Gastrocnemius medialis (tissue), 4 donors: ENCODE results near the gene COL5A2.

Experiments used
- POLR2A ChIP-seq, 2 donors: fragments of 450-650 bp; IDR thresholded peaks; one replicate each; pipeline ENCODE4 v1.6.1; 2017; ENCODE audit warnings: antibody characterized with exemption in 2 of 2, mild to moderate bottlenecking in 2 of 2, moderate library complexity in 2 of 2
- TF ChIP-seq, protein P1 (sequence below), 5 experiments: fragments of 450-650 bp in 3 of 5; fragments of 200-600 bp in 2 of 5; sonication (generic) in 2 of 5; IDR thresholded peaks in 4 of 5; conservative IDR thresholded peaks in 1 of 5; 1 replicate in 4 of 5; 2 replicates in 1 of 5; pipeline ENCODE4 v1.5.1; 2016 to 2019; ENCODE audit warnings: antibody characterized with exemption in 5 of 5, mild to moderate bottlenecking in 3 of 5, moderate library complexity in 3 of 5

GRCh38 chr2:189178054-189178453, 1.5 kb downstream of the COL5A2 start:
- TF ChIP-seq POLR2A (IDR thresholded peaks at IDR 0.05), result no peak
- TF ChIP-seq, protein P1, sequence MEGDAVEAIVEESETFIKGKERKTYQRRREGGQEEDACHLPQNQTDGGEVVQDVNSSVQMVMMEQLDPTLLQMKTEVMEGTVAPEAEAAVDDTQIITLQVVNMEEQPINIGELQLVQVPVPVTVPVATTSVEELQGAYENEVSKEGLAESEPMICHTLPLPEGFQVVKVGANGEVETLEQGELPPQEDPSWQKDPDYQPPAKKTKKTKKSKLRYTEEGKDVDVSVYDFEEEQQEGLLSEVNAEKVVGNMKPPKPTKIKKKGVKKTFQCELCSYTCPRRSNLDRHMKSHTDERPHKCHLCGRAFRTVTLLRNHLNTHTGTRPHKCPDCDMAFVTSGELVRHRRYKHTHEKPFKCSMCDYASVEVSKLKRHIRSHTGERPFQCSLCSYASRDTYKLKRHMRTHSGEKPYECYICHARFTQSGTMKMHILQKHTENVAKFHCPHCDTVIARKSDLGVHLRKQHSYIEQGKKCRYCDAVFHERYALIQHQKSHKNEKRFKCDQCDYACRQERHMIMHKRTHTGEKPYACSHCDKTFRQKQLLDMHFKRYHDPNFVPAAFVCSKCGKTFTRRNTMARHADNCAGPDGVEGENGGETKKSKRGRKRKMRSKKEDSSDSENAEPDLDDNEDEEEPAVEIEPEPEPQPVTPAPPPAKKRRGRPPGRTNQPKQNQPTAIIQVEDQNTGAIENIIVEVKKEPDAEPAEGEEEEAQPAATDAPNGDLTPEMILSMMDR (IDR thresholded peaks at IDR 0.05 in 4 of 5, conservative IDR thresholded peaks at IDR 0.05 in 1 of 5), result peak in 1 of 5 experiments; percentile 24
